GM12891 (cell line): ENCODE results near the gene FRMD8.
A peak's percentile ranks its signal among the peaks of the same experiment; 100 is the strongest.

Experiments
- PAX5 ChIP-seq: IDR thresholded peaks from 2 replicates; pipeline ENCODE4 v1.6.1; 2011; ENCODE audit warnings: low read length, moderate library complexity, mild to moderate bottlenecking; ENCODE audit not compliant: insufficient read depth, severe bottlenecking
- POLR2A ChIP-seq: IDR thresholded peaks from 2 replicates; pipeline ENCODE4 v1.6.1; 2011; ENCODE audit warnings: low read depth, low read length, control low read depth
- POLR2AphosphoS5 ChIP-seq: IDR thresholded peaks from 2 replicates; pipeline ENCODE4 v1.6.1; 2011; ENCODE audit warnings: low read depth, low read length, control low read depth
- SPI1 ChIP-seq: IDR thresholded peaks from 2 replicates; pipeline ENCODE4 v1.6.1; 2011; ENCODE audit warnings: low read depth, low read length, control low read depth
- TAF1 ChIP-seq: IDR thresholded peaks from 2 replicates; pipeline ENCODE4 v1.6.1; 2011; ENCODE audit warnings: low read depth, low read length, control low read depth

DNA sequence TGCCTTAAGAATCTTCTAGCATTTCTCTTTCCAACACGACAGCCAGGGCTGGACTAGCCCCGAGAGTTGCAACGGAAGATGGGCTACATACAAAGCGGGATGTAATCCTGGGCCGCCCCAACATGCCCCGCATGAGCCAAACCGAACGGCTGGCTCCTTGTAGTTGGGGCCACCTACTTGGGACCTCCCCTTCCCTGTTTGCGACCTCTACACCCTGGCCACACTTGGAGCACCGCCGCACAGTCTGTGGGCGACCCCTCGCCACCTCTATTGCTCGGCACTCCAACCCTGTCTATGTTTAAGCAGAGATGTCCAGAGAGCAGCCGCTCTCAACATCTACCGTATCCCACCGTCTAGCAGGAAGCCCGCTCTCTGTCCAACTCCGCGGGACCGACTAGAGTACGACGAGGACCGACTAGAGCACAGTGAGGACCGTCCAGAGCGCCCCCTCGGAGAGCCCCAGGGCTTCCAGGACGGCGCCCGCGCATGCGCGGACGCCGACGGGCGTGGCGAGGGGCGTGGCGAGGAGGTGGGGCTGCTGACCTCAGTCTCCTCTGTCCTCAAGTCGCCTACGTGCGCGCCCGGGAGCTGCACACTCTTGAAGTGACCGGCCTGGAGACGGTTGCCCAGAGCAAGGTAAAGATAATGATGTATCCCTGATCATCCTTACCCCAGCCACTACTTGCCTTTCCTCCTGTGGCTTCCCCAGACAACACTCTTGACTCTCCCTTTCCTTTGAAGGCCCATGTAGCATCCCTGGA, 68.4 kb downstream of the FRMD8 start:
- TF ChIP-seq POLR2A (peak; percentile 93), TAF1 (peak; percentile 78; the same call in 1 of the 2 replicates), SPI1 (no peak), POLR2AphosphoS5 (peak; percentile 93), PAX5 (no peak)
